DOHH2 (cell line): ENCODE results near the gene TEKT3.
A peak's percentile ranks its signal among the peaks of the same experiment; 100 is the strongest.

Experiments
- H3F3A ChIP-seq: fragments of 200-600 bp; sonication (generic), shearing (Covaris generic); 2 replicates; pipeline ENCODE4 v1.6.0; 2016; ENCODE audit warnings: antibody characterized with exemption, mild to moderate bottlenecking; ENCODE audit not compliant: control insufficient read depth, insufficient read depth
- H3K27ac ChIP-seq: fragments of 200-600 bp; sonication (generic); 2 replicates; pipeline ENCODE4 v1.5.1; 2014; ENCODE audit warnings: low read depth, mild to moderate bottlenecking, low read length, moderate library complexity
- H3K27me3 ChIP-seq: fragments of 200-600 bp; sonication (generic); 2 replicates; pipeline ENCODE4 v1.6.1; 2014; ENCODE audit warnings: mild to moderate bottlenecking, low read length, mixed read lengths; ENCODE audit not compliant: control insufficient read depth
- H3K36me3 ChIP-seq: fragments of 200-600 bp; sonication (generic); 2 replicates; pipeline ENCODE4 v1.6.1; 2014; ENCODE audit warnings: mild to moderate bottlenecking, low read length, moderate library complexity, mixed read lengths; ENCODE audit not compliant: control insufficient read depth
- H3K4me1 ChIP-seq: fragments of 200-600 bp; sonication (generic); 2 replicates; pipeline ENCODE4 v1.6.1; 2014; ENCODE audit warnings: mild to moderate bottlenecking, low read length, mixed read lengths; ENCODE audit not compliant: control insufficient read depth
- H3K4me2 ChIP-seq: fragments of 200-600 bp; sonication (generic); 2 replicates; pipeline ENCODE4 v1.6.0; 2014; ENCODE audit warnings: mild to moderate bottlenecking, low read length, moderate library complexity
- H3K4me3 ChIP-seq: fragments of 200-600 bp; sonication (generic); 2 replicates; pipeline ENCODE4 v1.5.1; 2014; ENCODE audit warnings: mild to moderate bottlenecking, low read length, mixed read lengths
- H3K79me2 ChIP-seq: fragments of 200-600 bp; sonication (generic); 2 replicates; pipeline ENCODE4 v1.6.1; 2014; ENCODE audit warnings: mild to moderate bottlenecking, low read length, mixed read lengths; ENCODE audit not compliant: control insufficient read depth
- H3K9me2 ChIP-seq: fragments of 200-600 bp; sonication (generic); replicated peaks from 2 replicates; pipeline ENCODE4 v1.6.1; 2014; ENCODE audit warnings: mild to moderate bottlenecking, low read length, mixed read lengths; ENCODE audit not compliant: control insufficient read depth
- H3K9me3 ChIP-seq: fragments of 200-600 bp; sonication (generic); 2 replicates; pipeline ENCODE4 v1.6.1; 2014; ENCODE audit warnings: antibody characterized with exemption, low read length, mixed read lengths; ENCODE audit not compliant: control insufficient read depth, insufficient read depth
- H4K20me1 ChIP-seq: fragments of 200-600 bp; sonication (generic); 2 replicates; pipeline ENCODE4 v1.6.0; 2014; ENCODE audit warnings: low read depth, mild to moderate bottlenecking, antibody characterized with exemption, low read length, moderate library complexity; ENCODE audit not compliant: control insufficient read depth, insufficient read depth
- CTCF ChIP-seq: fragments of 200-600 bp; sonication (generic); IDR thresholded peaks from one replicate; pipeline ENCODE4 v1.5.1; 2014; ENCODE audit warnings: antibody characterized with exemption, mild to moderate bottlenecking, low read depth, low read length; ENCODE audit not compliant: poor library complexity, severe bottlenecking
- EZH2phosphoT487 ChIP-seq: fragments of 200-600 bp; sonication (generic); IDR thresholded peaks from 2 replicates; pipeline ENCODE4 v1.6.1; 2017; ENCODE audit warnings: borderline replicate concordance, mild to moderate bottlenecking, antibody characterized with exemption, low read length, moderate library complexity, mixed read lengths

The TEKT3 gene

DNA sequence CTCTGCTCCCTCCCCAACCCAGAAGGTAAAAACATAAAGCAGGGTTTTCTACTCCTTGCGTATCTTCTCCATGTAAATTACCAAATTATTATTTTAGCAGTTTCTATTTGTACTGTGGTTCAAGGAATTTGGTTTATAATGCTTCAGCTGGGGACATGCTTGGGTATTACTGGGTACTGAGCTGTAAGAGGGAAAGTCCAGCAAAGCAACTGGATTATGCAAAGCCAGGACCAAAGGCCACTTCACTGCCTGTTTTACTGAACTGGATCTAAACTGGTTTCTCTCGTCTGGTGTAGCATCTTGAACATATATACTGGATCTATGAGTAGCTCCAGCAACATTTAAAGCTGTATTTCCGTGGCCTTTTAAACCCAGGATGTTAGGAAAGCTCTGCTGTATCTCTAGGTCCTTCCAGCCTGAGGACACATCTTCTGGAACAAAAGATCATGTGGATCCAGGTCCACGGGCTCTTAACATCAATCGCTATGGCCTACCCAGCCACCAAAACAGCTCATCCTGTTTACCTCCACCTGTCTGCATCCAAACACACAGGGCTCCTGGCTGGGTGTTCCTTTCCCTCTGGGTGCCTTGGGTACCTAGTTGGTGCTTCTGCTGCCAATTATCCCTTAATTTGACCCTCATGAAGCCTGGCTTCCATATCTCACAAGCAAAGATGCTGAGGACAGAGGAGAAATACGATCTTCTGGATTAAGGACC, 83.4 kb downstream of the TEKT3 start:
- H3K4me3 ChIP-seq = no peak overlapping the region
- H3F3A ChIP-seq = no peaks in the 10 kb centered on the region
- H3K79me2 ChIP-seq = no peaks in the 10 kb centered on the region
- H4K20me1 ChIP-seq = no peaks in the 10 kb centered on the region
- no peak overlapping the region for H3K4me2 ChIP-seq
- H3K4me1 ChIP-seq = peaks cover 3% of the 10 kb centered on the region
- no peaks in the 10 kb centered on the region for H3K9me3 ChIP-seq
- H3K36me3 ChIP-seq = no peaks in the 10 kb centered on the region
- H3K9me2 ChIP-seq = no peaks in the 10 kb centered on the region
- no peak overlapping the region for H3K27ac ChIP-seq
- H3K27me3 ChIP-seq = peaks cover 12% of the 10 kb centered on the region
- TF ChIP-seq EZH2phosphoT487 = no peak

- H3K4me1 ChIP-seq = peaks cover 3% of the 10 kb centered on the region
- H3F3A ChIP-seq = no peaks in the 10 kb centered on the region
- no peak overlapping the region for H3K4me2 ChIP-seq
- H3K9me2 ChIP-seq = no peaks in the 10 kb centered on the region
- no peaks in the 10 kb centered on the region for H3K36me3 ChIP-seq
- H3K27me3 ChIP-seq = peaks cover 12% of the 10 kb centered on the region
- no peaks in the 10 kb centered on the region for H3K9me3 ChIP-seq
- no peak for TF ChIP-seq EZH2phosphoT487
- peak; percentile 90 for TF ChIP-seq CTCF
- no peak overlapping the region for H3K27ac ChIP-seq
- H3K79me2 ChIP-seq = no peaks in the 10 kb centered on the region
- no peaks in the 10 kb centered on the region for H4K20me1 ChIP-seq
- H3K4me3 ChIP-seq = no peak overlapping the region
These were observed 84.1 kb downstream of the TEKT3 start for GRCh38 chr17:15257258-15257788.

GRCh38 chr17:15256689-15257088, 84.7 kb downstream of the TEKT3 start:
- H3K4me2 ChIP-seq = no peak overlapping the region
- H3K36me3 ChIP-seq = no peaks in the 10 kb centered on the region
- no peak overlapping the region for H3K27ac ChIP-seq
- H4K20me1 ChIP-seq = no peaks in the 10 kb centered on the region
- H3K4me3 ChIP-seq = no peak overlapping the region
- TF ChIP-seq EZH2phosphoT487 = no peak
- no peak for TF ChIP-seq CTCF
- H3F3A ChIP-seq = no peaks in the 10 kb centered on the region
- no peaks in the 10 kb centered on the region for H3K9me3 ChIP-seq
- H3K79me2 ChIP-seq = no peaks in the 10 kb centered on the region
- H3K4me1 ChIP-seq = peaks cover 3% of the 10 kb centered on the region
- peaks cover 12% of the 10 kb centered on the region for H3K27me3 ChIP-seq
- no peaks in the 10 kb centered on the region for H3K9me2 ChIP-seq

- H3K27ac ChIP-seq = no peak overlapping the region
- H3K9me2 ChIP-seq = no peaks in the 10 kb centered on the region
- no peaks in the 10 kb centered on the region for H4K20me1 ChIP-seq
- peaks cover 9% of the 10 kb centered on the region for H3K27me3 ChIP-seq
- no peaks in the 10 kb centered on the region for H3F3A ChIP-seq
- no peaks in the 10 kb centered on the region for H3K9me3 ChIP-seq
- no peak for TF ChIP-seq EZH2phosphoT487
- no peak for TF ChIP-seq CTCF
- H3K79me2 ChIP-seq = no peaks in the 10 kb centered on the region
- no peak overlapping the region for H3K4me2 ChIP-seq
- H3K36me3 ChIP-seq = no peaks in the 10 kb centered on the region
- H3K4me3 ChIP-seq = no peak overlapping the region
- H3K4me1 ChIP-seq = peaks cover 3% of the 10 kb centered on the region
These were observed 85.5 kb downstream of the TEKT3 start for GRCh38 chr17:15255713-15256454.
